GM23248 (cell line): ENCODE measurements around the gene SPATS2L. TPM values are rescaled to one million over a fixed set of nuclear protein-coding genes. Genes with fewer than 3 reads are reported as not detected.

ENCODE experiments used
- DNase-seq: peaks from one replicate; pipeline ENCODE4 v3.0.0-alpha.2; 2015
- H2AFZ ChIP-seq: fragments of 200-600 bp; sonication (generic); 2 replicates; pipeline ENCODE4 v1.6.1; 2016; ENCODE audit warnings: antibody characterized with exemption
- H3F3A ChIP-seq: fragments of 200-600 bp; sonication (generic); 2 replicates; pipeline ENCODE4 v1.6.1; 2016; ENCODE audit warnings: mild to moderate bottlenecking, antibody characterized with exemption, mixed run types; ENCODE audit not compliant: insufficient read depth
- H3K27ac ChIP-seq: fragments of 200-600 bp; sonication (generic); 2 replicates; pipeline ENCODE4 v1.5.1; 2016; ENCODE audit warnings: mild to moderate bottlenecking
- H3K27me3 ChIP-seq: fragments of 200-600 bp; sonication (generic); replicated peaks from 2 replicates; pipeline ENCODE4 v1.6.1; 2016; ENCODE audit warnings: mild to moderate bottlenecking; ENCODE audit not compliant: insufficient read depth
- H3K36me3 ChIP-seq: fragments of 200-600 bp; sonication (generic); 2 replicates; pipeline ENCODE4 v1.6.1; 2016; ENCODE audit warnings: low read depth, mild to moderate bottlenecking
- H3K4me1 ChIP-seq: fragments of 200-600 bp; sonication (generic); 2 replicates; pipeline ENCODE4 v1.6.1; 2016; ENCODE audit warnings: mild to moderate bottlenecking; ENCODE audit not compliant: insufficient read depth
- H3K4me2 ChIP-seq: fragments of 200-600 bp; sonication (generic); one replicate; pipeline ENCODE4 v1.6.1; 2016; ENCODE audit warnings: mild to moderate bottlenecking; ENCODE audit not compliant: unreplicated experiment
- H3K4me3 ChIP-seq: fragments of 200-600 bp; sonication (generic); 2 replicates; pipeline ENCODE4 v1.5.1; 2016; ENCODE audit warnings: mild to moderate bottlenecking
- H3K79me2 ChIP-seq: fragments of 200-600 bp; sonication (generic); 2 replicates; pipeline ENCODE4 v1.6.1; 2016; ENCODE audit warnings: mild to moderate bottlenecking; ENCODE audit not compliant: insufficient read depth
- H3K9ac ChIP-seq: fragments of 200-600 bp; sonication (generic); 2 replicates; pipeline ENCODE4 v1.6.1; 2016; ENCODE audit warnings: mild to moderate bottlenecking
- H3K9me2 ChIP-seq: fragments of 200-600 bp; sonication (generic); 2 replicates; pipeline ENCODE4 v1.6.1; 2016; ENCODE audit warnings: mixed run types, mild to moderate bottlenecking, moderate library complexity; ENCODE audit not compliant: insufficient read depth
- H3K9me3 ChIP-seq: fragments of 200-600 bp; sonication (generic); one replicate; pipeline ENCODE4 v1.6.1; 2017; ENCODE audit warnings: low read depth
- H4K20me1 ChIP-seq: fragments of 200-600 bp; sonication (generic); 2 replicates; pipeline ENCODE4 v1.6.0; 2016; ENCODE audit not compliant: insufficient read depth
- EZH2 ChIP-seq: fragments of 200-600 bp; sonication (generic); IDR thresholded peaks from 2 replicates; pipeline ENCODE4 v1.6.1; 2018; ENCODE audit warnings: antibody characterized with exemption, mild to moderate bottlenecking; ENCODE audit not compliant: insufficient read depth, poor library complexity, severe bottlenecking
- EZH2phosphoT487 ChIP-seq: fragments of 200-600 bp; sonication (generic); IDR thresholded peaks from 2 replicates; pipeline ENCODE4 v1.6.1; 2018; ENCODE audit warnings: antibody characterized with exemption, moderate library complexity, mild to moderate bottlenecking, low read depth; ENCODE audit not compliant: insufficient read depth
- WGBS, 2 experiments: methylation state at CpG; one replicate each; pipeline ENCODE4 v1.1.6; 2015 to 2017; ENCODE audit warnings: low lambda C conversion rate in 2 of 2, low coverage in 1 of 2; ENCODE audit errors: missing lambda C conversion rate in 2 of 2; 5-methylcytosine and 5-hydroxymethylcytosine counted together
- in situ Hi-C: fragments of 300-500 bp; cut with MboI; formaldehyde crosslinking; loops from 2 replicates; pipeline ENCODE4 v1.15.0; 2020
- polyA plus RNA-seq: library from polyadenylated mRNA; unstranded; fragments of >200 nt; fragmentation: Nextera tagmentation; extraction: Ambion mirVana; gene quantifications from 2 replicates; pipeline ENCODE4 v1.2.1, GENCODE V29; 2016
- total RNA-seq: library from RNA; depleted of rRNA; stranded (reverse); fragments of >200 nt; shearing (Covaris generic); gene quantifications from 2 replicates; pipeline ENCODE4 v1.2.3, GENCODE V29; 2014

The SPATS2L gene
- total and polyA plus RNA-seq, 2 experiments from 2014 or later: 78.3 to 128 TPM

DNA sequence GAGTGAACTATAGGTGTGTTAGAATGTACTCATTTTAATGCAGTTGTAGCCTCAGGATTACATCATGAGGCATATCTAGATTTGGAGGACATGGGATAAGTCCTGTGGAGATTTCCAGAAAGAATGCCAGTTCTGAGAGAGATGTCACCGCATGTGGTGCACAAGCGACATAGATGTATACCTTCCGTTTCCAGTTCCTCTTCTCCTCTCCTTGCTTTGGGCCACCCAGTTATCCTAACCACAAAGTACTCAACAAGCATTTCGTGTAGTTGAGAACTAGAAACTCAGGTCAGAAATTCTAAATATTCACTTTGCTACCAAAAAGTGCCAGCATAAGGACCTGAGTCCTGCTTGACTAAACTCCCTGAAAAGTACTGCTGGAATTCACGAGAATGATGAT is 136.9 kb downstream of the SPATS2L start:
- H3K4me1 ChIP-seq: peaks cover 19% of the 10 kb centered on the region
- H3F3A ChIP-seq: peaks cover 25% of the 10 kb centered on the region
- no peak for DNase-seq
- peaks cover 28% of the 10 kb centered on the region for H3K36me3 ChIP-seq
- H3K4me3 ChIP-seq: no peak overlapping the region
- TF ChIP-seq EZH2: no peak
- TF ChIP-seq EZH2phosphoT487: no peak
- no peaks in the 10 kb centered on the region for H3K27me3 ChIP-seq
- H4K20me1 ChIP-seq: no peaks in the 10 kb centered on the region
- no peak overlapping the region for H3K27ac ChIP-seq
- no peaks in the 10 kb centered on the region for H3K9me2 ChIP-seq
- H2AFZ ChIP-seq: no peak overlapping the region
- WGBS, 2 experiments: 61 to 65% methylated on average over 5 of the region's 5 CpGs
- in situ Hi-C loops: no loop called here
- no peaks in the 10 kb centered on the region for H3K9me3 ChIP-seq
- 0 out of 2 replicates have a peak, but pooled peaks cover 4% of the 10 kb centered on the region for H3K79me2 ChIP-seq
- no peak overlapping the region for H3K9ac ChIP-seq
- H3K4me2 ChIP-seq: no peak overlapping the region

DNA sequence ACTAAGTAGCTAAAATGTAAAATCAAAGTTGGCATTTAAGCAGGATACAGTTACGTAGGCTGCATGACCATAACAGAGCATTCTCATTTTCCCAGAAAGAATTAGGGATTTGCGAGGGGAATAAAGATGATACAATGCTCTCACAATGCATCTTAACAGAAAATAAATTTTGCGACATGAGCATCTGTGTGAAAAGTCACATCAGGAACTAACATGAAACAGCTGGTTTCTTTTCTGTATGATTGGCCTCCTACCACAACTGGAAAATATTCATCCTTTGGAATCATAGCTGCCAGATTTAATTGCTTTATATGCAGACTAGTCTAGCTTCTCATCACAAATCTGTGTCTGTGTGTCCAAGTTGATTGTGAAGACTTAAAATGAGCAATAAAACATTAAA is 137.4 kb downstream of the SPATS2L start:
- TF ChIP-seq EZH2phosphoT487: no peak
- no peak for DNase-seq
- Histone ChIP-seq H3K4me2 (no peak overlapping the region), H3K79me2 (0 out of 2 replicates have a peak, but pooled peaks cover 4% of the 10 kb centered on the region), H3F3A (peaks cover 25% of the 10 kb centered on the region), H4K20me1 (no peaks in the 10 kb centered on the region), H3K27me3 (no peaks in the 10 kb centered on the region), H3K9ac (no peak overlapping the region), H3K9me3 (no peaks in the 10 kb centered on the region), H3K27ac (no peak overlapping the region), H3K4me3 (no peak overlapping the region), H3K36me3 (peaks cover 28% of the 10 kb centered on the region), H3K9me2 (no peaks in the 10 kb centered on the region), H3K4me1 (peaks cover 19% of the 10 kb centered on the region), H2AFZ (no peak overlapping the region)
- in situ Hi-C loops: no loop called here
- 62 to 78% methylated on average over 3 of the region's 3 CpGs for WGBS, 2 experiments

DNA sequence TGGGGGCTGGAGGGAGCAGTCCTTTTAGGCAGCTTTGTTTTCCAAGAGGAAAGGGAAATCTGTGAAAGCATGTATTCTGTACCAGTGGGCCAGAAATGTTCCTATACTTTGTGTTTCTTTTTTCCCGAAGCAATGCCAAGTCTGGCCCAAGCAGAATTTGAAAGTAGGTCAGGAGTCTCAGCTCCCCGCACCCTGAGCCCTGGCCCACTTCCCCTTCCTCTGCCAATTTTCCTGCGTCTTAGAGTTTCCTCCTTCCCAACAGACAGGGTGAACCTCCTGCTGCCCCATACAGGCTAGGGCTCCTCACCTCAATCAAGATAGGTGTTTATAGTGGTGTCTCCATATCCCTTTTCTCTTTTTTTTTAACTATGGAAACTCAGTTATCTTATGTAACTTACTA is 138.0 kb downstream of the SPATS2L start:
- in situ Hi-C loops: no loop called here
- 0 out of 2 replicates have a peak, but pooled peaks cover 4% of the 10 kb centered on the region for H3K79me2 ChIP-seq
- H3K27ac ChIP-seq: no peak overlapping the region
- no peak overlapping the region for H2AFZ ChIP-seq
- no peaks in the 10 kb centered on the region for H3K9me2 ChIP-seq
- peaks cover 25% of the 10 kb centered on the region for H3F3A ChIP-seq
- H3K36me3 ChIP-seq: peaks cover 23% of the 10 kb centered on the region
- DNase-seq: no peak
- H3K4me3 ChIP-seq: no peak overlapping the region
- no peak overlapping the region for H3K4me2 ChIP-seq
- no peaks in the 10 kb centered on the region for H3K27me3 ChIP-seq
- no peak overlapping the region for H3K9ac ChIP-seq
- WGBS, 2 experiments: 73 to 75% methylated on average over 3 of the region's 3 CpGs
- H3K4me1 ChIP-seq: peaks cover 19% of the 10 kb centered on the region
- no peaks in the 10 kb centered on the region for H3K9me3 ChIP-seq
- H4K20me1 ChIP-seq: no peaks in the 10 kb centered on the region
- no peak for TF ChIP-seq EZH2
- TF ChIP-seq EZH2phosphoT487: no peak

DNA sequence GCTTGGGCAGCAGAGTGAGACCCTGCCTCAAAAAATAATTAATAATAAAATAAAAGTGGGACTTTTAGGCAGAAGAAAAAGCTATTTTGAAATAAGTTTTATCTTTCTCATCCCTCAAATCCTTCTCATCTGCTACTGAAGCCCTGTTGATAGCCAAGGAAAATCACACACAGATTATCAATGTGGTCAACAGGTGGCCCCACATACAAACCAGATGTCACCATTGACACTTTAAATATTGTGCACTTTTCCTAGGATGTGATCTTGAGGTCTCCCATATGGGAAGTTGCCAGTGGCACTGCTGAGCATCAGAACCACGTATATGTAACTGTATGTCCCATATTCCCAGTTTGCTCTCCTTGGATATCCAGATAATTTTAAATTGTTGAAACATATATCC is 138.8 kb downstream of the SPATS2L start:
- no peaks in the 10 kb centered on the region for H3K9me2 ChIP-seq
- H3F3A ChIP-seq: peaks cover 25% of the 10 kb centered on the region
- no peak for TF ChIP-seq EZH2
- no peak for TF ChIP-seq EZH2phosphoT487
- H4K20me1 ChIP-seq: no peaks in the 10 kb centered on the region
- no peak overlapping the region for H3K9ac ChIP-seq
- no peaks in the 10 kb centered on the region for H3K9me3 ChIP-seq
- peaks cover 17% of the 10 kb centered on the region for H3K36me3 ChIP-seq
- H3K27me3 ChIP-seq: no peaks in the 10 kb centered on the region
- H3K27ac ChIP-seq: no peak overlapping the region
- H2AFZ ChIP-seq: no peak overlapping the region
- H3K4me2 ChIP-seq: no peak overlapping the region
- WGBS, 2 experiments: 100% methylated on average over 1 of the region's 1 CpG
- peaks cover 19% of the 10 kb centered on the region for H3K4me1 ChIP-seq
- no peak for DNase-seq
- in situ Hi-C loops: no loop called here
- H3K4me3 ChIP-seq: no peak overlapping the region
- H3K79me2 ChIP-seq: 0 out of 2 replicates have a peak, but pooled peaks cover 4% of the 10 kb centered on the region

DNA sequence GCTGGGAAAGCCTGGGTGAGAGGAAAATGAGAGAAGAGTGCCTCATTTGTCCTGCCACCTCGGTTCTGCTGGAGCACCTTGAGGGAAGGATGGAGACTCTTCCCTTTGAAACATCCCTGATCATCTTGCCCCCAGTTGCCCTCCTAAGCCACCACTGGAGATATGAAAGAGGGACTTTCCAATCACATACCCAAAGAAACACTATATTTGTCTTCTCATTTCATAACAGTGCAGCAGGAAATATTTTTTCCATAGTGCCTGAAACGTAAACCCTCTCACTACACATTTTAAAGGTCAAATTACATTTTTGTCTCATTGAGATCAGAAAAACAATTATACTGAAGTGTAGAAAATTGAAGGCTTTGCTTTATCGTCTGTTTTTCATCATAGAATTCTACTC is 140.1 kb downstream of the SPATS2L start:
- no peak for DNase-seq
- Histone ChIP-seq H4K20me1 (no peaks in the 10 kb centered on the region), H3K4me1 (peaks cover 18% of the 10 kb centered on the region), H3K9me3 (no peaks in the 10 kb centered on the region), H3K27me3 (no peaks in the 10 kb centered on the region), H3K9ac (no peak overlapping the region), H3K36me3 (peaks cover 5% of the 10 kb centered on the region), H3K4me2 (no peak overlapping the region), H2AFZ (no peak overlapping the region), H3K9me2 (no peaks in the 10 kb centered on the region), H3F3A (peaks cover 19% of the 10 kb centered on the region), H3K4me3 (no peak overlapping the region), H3K27ac (no peak overlapping the region), H3K79me2 (0 out of 2 replicates have a peak, but pooled peaks cover 4% of the 10 kb centered on the region)
- 93 to 96% methylated on average over 3 of the region's 3 CpGs for WGBS, 2 experiments
- no peak for TF ChIP-seq EZH2
- no peak for TF ChIP-seq EZH2phosphoT487
- in situ Hi-C loops: no loop called here
